GM12892 (cell line): Measurements from ENCODE around the gene LZTR1.

Experiments used
- POLR2A ChIP-seq: IDR thresholded peaks from 2 replicates; pipeline ENCODE4 v1.6.1; 2011; ENCODE audit warnings: low read depth, low read length, control low read depth
- TAF1 ChIP-seq: IDR thresholded peaks from 2 replicates; pipeline ENCODE4 v1.6.1; 2011; ENCODE audit warnings: low read depth, mild to moderate bottlenecking, control low read depth, low read length, borderline replicate concordance

GRCh38 chr22:20992056-20992442 is 10.0 kb downstream of the LZTR1 start:
- TF ChIP-seq POLR2A (no peak), TAF1 (no peak)
